Panc1 (cell line): Measurements from ENCODE around the gene FGF14. TPM values are rescaled to one million over a fixed set of nuclear protein-coding genes. Genes with fewer than 3 reads are reported as not detected.

Source experiments
- ATAC-seq: fragments of 200-7000 bp; cut with Tn5 transposase; 2 replicates; pipeline ENCODE4 v1.9.1; 2020; ENCODE audit warnings: mild to moderate bottlenecking, moderate library complexity
- BruUV-seq: library from RNA; stranded (reverse); fragments of 400-500 nt; replicated peaks from 2 replicates; lab custom pipeline; 2021; lab: Mats Ljungman, UMichigan
- CTCF ChIA-PET: fragments of 300-600 bp; sonication (Branson Sonifier 250); formaldehyde crosslinking; loops from one replicate; lab custom pipeline; 2022; ENCODE audit warnings: antibody characterized with exemption; lab: Charles Lee
- POLR2A ChIA-PET: fragments of 300-600 bp; sonication (Branson Sonifier 250); formaldehyde crosslinking; loops from one replicate; lab custom pipeline; 2022; ENCODE audit warnings: antibody characterized with exemption; lab: Charles Lee
- DNase-seq: peaks from one replicate; pipeline ENCODE4 v3.0.0-alpha.2; 2010; ENCODE audit warnings: low read depth, low spot score
- H3K27ac ChIP-seq: 2 replicates; pipeline ENCODE4 v1.5.1; 2011; ENCODE audit warnings: mild to moderate bottlenecking, low read length, inconsistent platforms
- H3K27me3 ChIP-seq: fragments of 200-500 bp; sonication (Bioruptor generic); 2 replicates; pipeline ENCODE4 v1.6.0; 2014; ENCODE audit warnings: low read length, inconsistent platforms; ENCODE audit not compliant: control insufficient read depth, insufficient read depth
- H3K36me3 ChIP-seq: fragments of 200-500 bp; sonication (Bioruptor generic); 2 replicates; pipeline ENCODE4 v1.5.1; 2014; ENCODE audit warnings: inconsistent platforms, mild to moderate bottlenecking, low read length, moderate library complexity; ENCODE audit not compliant: control insufficient read depth, insufficient read depth
- H3K4me1 ChIP-seq: 2 replicates; pipeline ENCODE4 v1.5.1; 2011; ENCODE audit warnings: inconsistent platforms, mild to moderate bottlenecking, low read length, moderate library complexity; ENCODE audit not compliant: control insufficient read depth, insufficient read depth
- H3K4me3 ChIP-seq, 2 experiments: 2 replicates each; pipeline ENCODE4 v1.5.1; 2011 to 2012; ENCODE audit warnings: low read depth in 2 of 2, low read length in 2 of 2, mild to moderate bottlenecking in 2 of 2, inconsistent platforms in 1 of 2, moderate library complexity in 1 of 2
- H3K9me3 ChIP-seq: fragments of 200-500 bp; sonication (Bioruptor generic); 2 replicates; pipeline ENCODE4 v1.5.1; 2014; ENCODE audit warnings: low read depth, mild to moderate bottlenecking, inconsistent platforms, low read length, moderate library complexity; ENCODE audit not compliant: control insufficient read depth, insufficient read depth
- POLR2AphosphoS5 ChIP-seq: IDR thresholded peaks from 2 replicates; pipeline ENCODE4 v1.6.1; 2012; ENCODE audit warnings: mild to moderate bottlenecking, low read depth, low read length, moderate library complexity
- SIN3A ChIP-seq: IDR thresholded peaks from 2 replicates; pipeline ENCODE4 v1.6.1; 2012; ENCODE audit warnings: low read depth, mild to moderate bottlenecking, low read length, moderate library complexity, borderline replicate concordance; ENCODE audit not compliant: insufficient read depth
- TCF7L2 ChIP-seq: IDR thresholded peaks from 2 replicates; pipeline ENCODE4 v1.6.1; 2011; ENCODE audit warnings: mild to moderate bottlenecking, low read depth, low read length, inconsistent platforms
- in situ Hi-C: cut with HindIII; loops from 2 replicates; pipeline ENCODE4 v1.10.0; 2016; ENCODE audit warnings: low sequenced_read_pairs, low pct_unique_long_range_greater_than_20kb
- intact Hi-C: fragments of 100-400 bp; cut with micrococcal nuclease; formaldehyde crosslinking; loops from one replicate; pipeline ENCODE4 v1.10.0; 2022; ENCODE audit not compliant: unreplicated experiment
- total RNA-seq: library from RNA; stranded (reverse); gene quantifications from one replicate; pipeline ENCODE4 v1.2.1, GENCODE V29; 2021; ENCODE audit not compliant: unreplicated experiment
- TF ChIP-seq, protein P1 (sequence below), 2 experiments: IDR thresholded peaks; 2 replicates each; pipeline ENCODE4 v1.6.1; 2011 to 2012; ENCODE audit warnings: low read depth in 2 of 2, control low read depth in 1 of 2, low read length in 1 of 2, mild to moderate bottlenecking in 1 of 2, moderate library complexity in 1 of 2; ENCODE audit not compliant: insufficient read depth in 1 of 2
- TF ChIP-seq, protein P2 (sequence below): fragments of 450-650 bp; IDR thresholded peaks from 2 replicates; pipeline ENCODE4 v1.5.1; 2017; ENCODE audit warnings: mild to moderate bottlenecking

The FGF14 gene
- total RNA-seq, 1 experiment from 2014 or later, result 0.03 TPM

DNA sequence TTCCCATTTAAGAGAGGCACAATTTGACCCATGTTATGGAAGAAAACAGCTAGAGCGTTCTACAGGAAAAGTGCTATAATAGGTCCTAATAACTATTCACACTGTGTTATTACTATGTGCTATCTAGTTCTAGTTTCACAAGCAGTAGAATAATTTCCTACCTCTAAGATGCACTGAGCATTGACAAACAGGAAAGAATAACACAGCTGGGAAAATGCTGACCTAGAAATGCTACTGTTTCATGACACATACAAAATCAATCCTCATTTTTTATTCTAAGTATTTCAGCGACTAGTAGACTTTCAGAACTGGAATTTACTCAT, 689.9 kb downstream of the FGF14 start:
- intact Hi-C loops, result no loop called here
- Histone ChIP-seq H3K4me3 (no peak overlapping the region), H3K27ac (no peak overlapping the region), H3K9me3 (no peaks in the 10 kb centered on the region), H3K36me3 (no peaks in the 10 kb centered on the region), H3K4me1 (no peaks in the 10 kb centered on the region), H3K27me3 (no peaks in the 10 kb centered on the region)
- ATAC-seq (no peak), DNase-seq (no peak)
- CTCF ChIA-PET, result no interaction called here
- in situ Hi-C loops, result no loop called here
- no peak for TF ChIP-seq SIN3A
- TF ChIP-seq TCF7L2, result no peak
- TF ChIP-seq, protein P1, sequence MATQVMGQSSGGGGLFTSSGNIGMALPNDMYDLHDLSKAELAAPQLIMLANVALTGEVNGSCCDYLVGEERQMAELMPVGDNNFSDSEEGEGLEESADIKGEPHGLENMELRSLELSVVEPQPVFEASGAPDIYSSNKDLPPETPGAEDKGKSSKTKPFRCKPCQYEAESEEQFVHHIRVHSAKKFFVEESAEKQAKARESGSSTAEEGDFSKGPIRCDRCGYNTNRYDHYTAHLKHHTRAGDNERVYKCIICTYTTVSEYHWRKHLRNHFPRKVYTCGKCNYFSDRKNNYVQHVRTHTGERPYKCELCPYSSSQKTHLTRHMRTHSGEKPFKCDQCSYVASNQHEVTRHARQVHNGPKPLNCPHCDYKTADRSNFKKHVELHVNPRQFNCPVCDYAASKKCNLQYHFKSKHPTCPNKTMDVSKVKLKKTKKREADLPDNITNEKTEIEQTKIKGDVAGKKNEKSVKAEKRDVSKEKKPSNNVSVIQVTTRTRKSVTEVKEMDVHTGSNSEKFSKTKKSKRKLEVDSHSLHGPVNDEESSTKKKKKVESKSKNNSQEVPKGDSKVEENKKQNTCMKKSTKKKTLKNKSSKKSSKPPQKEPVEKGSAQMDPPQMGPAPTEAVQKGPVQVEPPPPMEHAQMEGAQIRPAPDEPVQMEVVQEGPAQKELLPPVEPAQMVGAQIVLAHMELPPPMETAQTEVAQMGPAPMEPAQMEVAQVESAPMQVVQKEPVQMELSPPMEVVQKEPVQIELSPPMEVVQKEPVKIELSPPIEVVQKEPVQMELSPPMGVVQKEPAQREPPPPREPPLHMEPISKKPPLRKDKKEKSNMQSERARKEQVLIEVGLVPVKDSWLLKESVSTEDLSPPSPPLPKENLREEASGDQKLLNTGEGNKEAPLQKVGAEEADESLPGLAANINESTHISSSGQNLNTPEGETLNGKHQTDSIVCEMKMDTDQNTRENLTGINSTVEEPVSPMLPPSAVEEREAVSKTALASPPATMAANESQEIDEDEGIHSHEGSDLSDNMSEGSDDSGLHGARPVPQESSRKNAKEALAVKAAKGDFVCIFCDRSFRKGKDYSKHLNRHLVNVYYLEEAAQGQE (IDR thresholded peaks at IDR 0.05; ENCODE audit: insufficient read depth in 1 of 2, low read depth in 2 of 2, low read length in 1 of 2), result no peak
- TF ChIP-seq, protein P2, sequence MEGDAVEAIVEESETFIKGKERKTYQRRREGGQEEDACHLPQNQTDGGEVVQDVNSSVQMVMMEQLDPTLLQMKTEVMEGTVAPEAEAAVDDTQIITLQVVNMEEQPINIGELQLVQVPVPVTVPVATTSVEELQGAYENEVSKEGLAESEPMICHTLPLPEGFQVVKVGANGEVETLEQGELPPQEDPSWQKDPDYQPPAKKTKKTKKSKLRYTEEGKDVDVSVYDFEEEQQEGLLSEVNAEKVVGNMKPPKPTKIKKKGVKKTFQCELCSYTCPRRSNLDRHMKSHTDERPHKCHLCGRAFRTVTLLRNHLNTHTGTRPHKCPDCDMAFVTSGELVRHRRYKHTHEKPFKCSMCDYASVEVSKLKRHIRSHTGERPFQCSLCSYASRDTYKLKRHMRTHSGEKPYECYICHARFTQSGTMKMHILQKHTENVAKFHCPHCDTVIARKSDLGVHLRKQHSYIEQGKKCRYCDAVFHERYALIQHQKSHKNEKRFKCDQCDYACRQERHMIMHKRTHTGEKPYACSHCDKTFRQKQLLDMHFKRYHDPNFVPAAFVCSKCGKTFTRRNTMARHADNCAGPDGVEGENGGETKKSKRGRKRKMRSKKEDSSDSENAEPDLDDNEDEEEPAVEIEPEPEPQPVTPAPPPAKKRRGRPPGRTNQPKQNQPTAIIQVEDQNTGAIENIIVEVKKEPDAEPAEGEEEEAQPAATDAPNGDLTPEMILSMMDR, result no peak
- no peak for TF ChIP-seq POLR2AphosphoS5
- no TSS peak for BruUV-seq
- POLR2A ChIA-PET, result no interaction called here

DNA sequence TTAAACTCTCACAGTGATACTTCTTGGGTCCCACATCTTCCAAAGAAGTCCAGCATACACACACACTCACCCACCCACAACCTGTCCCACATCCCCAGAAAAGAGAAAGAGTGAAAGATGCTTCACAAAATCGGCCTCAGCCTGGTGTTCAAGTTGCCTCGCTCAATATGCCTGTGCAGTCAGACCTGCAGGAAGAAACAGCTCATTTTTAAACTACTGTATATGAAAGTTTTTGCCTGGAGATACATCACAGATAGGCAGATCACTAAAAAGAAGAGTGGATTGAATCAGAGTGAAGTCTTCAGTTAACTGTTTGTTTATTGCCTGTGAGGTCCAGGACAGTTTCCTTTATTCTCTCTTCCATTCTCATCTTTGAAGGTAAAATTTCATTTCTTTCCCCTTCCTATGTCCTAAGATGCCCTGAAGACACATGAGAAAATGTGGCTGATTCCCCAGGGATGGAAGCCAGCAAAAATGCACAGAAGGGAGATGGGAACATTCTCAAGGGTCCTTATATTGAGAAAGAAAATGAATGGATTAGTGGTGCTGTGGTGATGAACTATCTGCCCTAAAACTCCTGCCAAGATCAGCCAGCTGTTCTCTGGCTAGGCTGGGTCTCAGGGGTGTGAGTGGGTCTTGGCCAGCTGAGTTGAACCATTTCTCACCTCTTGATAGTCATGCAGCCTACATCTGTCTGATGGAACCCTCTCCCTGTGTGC, 690.4 kb downstream of the FGF14 start:
- intact Hi-C loops, result no loop called here
- BruUV-seq, result no TSS peak
- ChIA-PET POLR2A (no interaction called here), CTCF (no interaction called here)
- no peaks in the 10 kb centered on the region for H3K27me3 ChIP-seq
- no peak for TF ChIP-seq POLR2AphosphoS5
- no peak for TF ChIP-seq TCF7L2
- TF ChIP-seq SIN3A, result no peak
- TF ChIP-seq, protein P2, result no peak
- TF ChIP-seq, protein P1 (IDR thresholded peaks at IDR 0.05; ENCODE audit: insufficient read depth in 1 of 2, low read depth in 2 of 2, low read length in 1 of 2), result no peak
- no peaks in the 10 kb centered on the region for H3K9me3 ChIP-seq
- no peaks in the 10 kb centered on the region for H3K36me3 ChIP-seq
- H3K27ac ChIP-seq, result no peak overlapping the region
- H3K4me1 ChIP-seq, result no peaks in the 10 kb centered on the region
- no peak overlapping the region for H3K4me3 ChIP-seq
- ATAC-seq (no peak), DNase-seq (no peak)
- in situ Hi-C loops, result no loop called here
